HepG2 (cell line): ENCODE measurements around the gene ELP4. TPM values are rescaled to one million over a fixed set of nuclear protein-coding genes. Genes with fewer than 3 reads are reported as not detected.
A peak's percentile ranks its signal among the peaks of the same experiment; 100 is the strongest.

Source experiments
- ATAC-seq: fragments of 200-7000 bp; cut with Tn5 transposase; 3 replicates; pipeline ENCODE4 v1.9.1; 2020; ENCODE audit warnings: mild to moderate bottlenecking, moderate library complexity
- BruUV-seq: library from RNA; stranded (reverse); fragments of 400-500 nt; replicated peaks from 2 replicates; lab custom pipeline; 2021; lab: Mats Ljungman, UMichigan
- CTCF ChIA-PET: fragments of 300-600 bp; formaldehyde crosslinking; extraction: SDS; loops from one replicate; lab custom pipeline; 2021; ENCODE audit warnings: low total read pairs, inconsistent platforms, low intra/inter-chr PET ratio; lab: Yijun Ruan, JAX
- POLR2A ChIA-PET: fragments of 350-600 bp; sonication (Branson Sonifier 250); formaldehyde crosslinking; loops from one replicate; lab custom pipeline; 2020; ENCODE audit warnings: antibody characterized with exemption, inconsistent platforms; lab: Yijun Ruan, JAX
- DNase-seq: peaks from one replicate; pipeline ENCODE4 v3.0.0-alpha.2; 2015; ENCODE audit warnings: low spot score
- FAIRE-seq: peaks from 3 replicates; lab custom pipeline; 2011; peaks lifted over from hg19 to GRCh38; lab: Jason Lieb, UNC
- H2AFZ ChIP-seq: one replicate; pipeline ENCODE4 v1.6.1; 2011; ENCODE audit warnings: low read length, inconsistent platforms
- H3K27ac ChIP-seq: fragments of 300-600 bp; 3 replicates; pipeline ENCODE4 v1.8.0; 2011; ENCODE audit warnings: mixed run types, mild to moderate bottlenecking, mixed read lengths, low read length, inconsistent platforms; ENCODE audit not compliant: insufficient read depth; ENCODE audit errors: extremely low read length
- H3K27me3 ChIP-seq, 2 experiments: fragments of 200-600 bp in 1 of 2; 2 replicates in 1 of 2; 3 replicates in 1 of 2; pipeline versions ENCODE4 v1.6.0 to v1.8.0; 2011; ENCODE audit warnings: low read length in 2 of 2, mild to moderate bottlenecking in 2 of 2, moderate library complexity in 2 of 2, inconsistent platforms in 1 of 2; ENCODE audit not compliant: insufficient read depth in 2 of 2, control insufficient read depth in 1 of 2
- H3K36me3 ChIP-seq, 2 experiments: fragments of 200-600 bp in 1 of 2; replicated peaks in 1 of 2; 2 replicates in 1 of 2; 3 replicates in 1 of 2; pipeline versions ENCODE4 v1.5.1 to v1.8.0; 2011; ENCODE audit warnings: low read length in 2 of 2, inconsistent platforms in 1 of 2; ENCODE audit not compliant: insufficient read depth in 2 of 2, control insufficient read depth in 1 of 2
- H3K4me1 ChIP-seq: 2 replicates; pipeline ENCODE4 v1.5.1; 2012; ENCODE audit warnings: low read length, inconsistent platforms; ENCODE audit not compliant: insufficient read depth
- H3K4me2 ChIP-seq: 2 replicates; pipeline ENCODE4 v1.6.0; 2011; ENCODE audit warnings: low read depth, low read length, inconsistent platforms
- H3K4me3 ChIP-seq, 3 experiments: fragments of 200-600 bp in 1 of 3; sonication (generic), shearing (Covaris generic) in 1 of 3; replicated peaks in 1 of 3; 2 replicates each; pipeline ENCODE4 v1.5.1; 2011 to 2016; ENCODE audit warnings: low read length in 3 of 3, inconsistent platforms in 2 of 3, low read depth in 2 of 3, mild to moderate bottlenecking in 2 of 3, control low read depth in 1 of 3, mixed read lengths in 1 of 3; ENCODE audit not compliant: insufficient read depth in 1 of 3
- H3K79me2 ChIP-seq: one replicate; pipeline ENCODE4 v1.6.1; 2011; ENCODE audit warnings: low read length, inconsistent platforms; ENCODE audit not compliant: insufficient read depth
- H3K9ac ChIP-seq: 2 replicates; pipeline ENCODE4 v1.6.0; 2011; ENCODE audit warnings: mild to moderate bottlenecking, low read depth, low read length, inconsistent platforms; ENCODE audit not compliant: insufficient read depth
- H3K9me3 ChIP-seq: 2 replicates; pipeline ENCODE4 v1.5.1; 2012; ENCODE audit warnings: mild to moderate bottlenecking, low read length
- H4K20me1 ChIP-seq: 2 replicates; pipeline ENCODE4 v1.6.0; 2011; ENCODE audit warnings: inconsistent platforms, mild to moderate bottlenecking, low read length, moderate library complexity; ENCODE audit not compliant: insufficient read depth
- ATF7-NPFF ChIP-seq: sonication (generic); formaldehyde crosslinking; IDR thresholded peaks from 2 replicates; pipeline ENCODE4 v1.8.1; 2023; ENCODE audit warnings: mild to moderate bottlenecking, low read depth, missing genetic modification reagents, moderate library complexity
- CC2D1A ChIP-seq: sonication (generic); formaldehyde crosslinking; IDR thresholded peaks from 2 replicates; pipeline ENCODE4 v1.8.1; 2023; ENCODE audit warnings: mild to moderate bottlenecking, missing genetic modification reagents
- CREB1 ChIP-seq, 2 experiments: fragments of 450-650 bp in 1 of 2; IDR thresholded peaks; 2 replicates each; pipeline ENCODE4 v1.6.1; 2016 to 2017; ENCODE audit warnings: control low read depth in 1 of 2, mild to moderate bottlenecking in 1 of 2, missing compliant biosample characterization in 1 of 2, missing genetic modification characterization in 1 of 2
- FIP1L1 ChIP-seq: fragments of 200-400 bp; formaldehyde crosslinking; IDR thresholded peaks from 2 replicates; pipeline ENCODE4 v1.6.1; 2018; ENCODE audit warnings: low read depth, mild to moderate bottlenecking, low read length, moderate library complexity, borderline replicate concordance; ENCODE audit not compliant: insufficient read depth
- FOXP4 ChIP-seq: sonication (generic); formaldehyde crosslinking; IDR thresholded peaks from 2 replicates; pipeline ENCODE4 v1.4.0; 2020; ENCODE audit warnings: missing genetic modification reagents
- RAD21 ChIP-seq: fragments of 450-650 bp; formaldehyde crosslinking; IDR thresholded peaks from 2 replicates; pipeline ENCODE4 v1.5.0; 2020; ENCODE audit warnings: mild to moderate bottlenecking
- TMF1 ChIP-seq: sonication (generic); formaldehyde crosslinking; IDR thresholded peaks from 2 replicates; pipeline ENCODE4 v1.8.1; 2022; ENCODE audit warnings: low read depth, missing genetic modification reagents
- ZNF383 ChIP-seq: sonication (generic); formaldehyde crosslinking; IDR thresholded peaks from 2 replicates; pipeline ENCODE4 v1.4.0; 2020; ENCODE audit warnings: missing genetic modification reagents, mild to moderate bottlenecking, borderline replicate concordance
- ZNF567 ChIP-seq: sonication (generic); formaldehyde crosslinking; IDR thresholded peaks from 2 replicates; pipeline ENCODE4 v1.8.1; 2023; ENCODE audit warnings: mild to moderate bottlenecking, missing genetic modification reagents, borderline replicate concordance
- ZNF660 ChIP-seq: sonication (generic); formaldehyde crosslinking; IDR thresholded peaks from 2 replicates; pipeline ENCODE4 v1.5.1; 2020; ENCODE audit warnings: mild to moderate bottlenecking, low read depth, missing genetic modification reagents, borderline replicate concordance
- WGBS: methylation state at CpG from one replicate; pipeline ENCODE4 v1.1.6; 2017; ENCODE audit warnings: low lambda C conversion rate; 5-methylcytosine and 5-hydroxymethylcytosine counted together
- in situ Hi-C: cut with HindIII; loops from 2 replicates; pipeline ENCODE4 v1.10.0; 2017; ENCODE audit warnings: low pct_unique_long_range_greater_than_20kb; ENCODE audit not compliant: extremely low pct_ligation_motif_present
- intact Hi-C: fragments of 100-400 bp; cut with micrococcal nuclease; formaldehyde crosslinking; loops from one replicate; pipeline ENCODE4 v1.10.0; 2022; ENCODE audit not compliant: unreplicated experiment
- polyA plus RNA-seq, 8 experiments: library from polyadenylated mRNA; depleted of rRNA in 3 of 8; stranded (reverse) in 7 of 8; unstranded in 1 of 8; fragments of >200 nt; fragmentation: Illumina TruSeq in 4 of 8; extraction: Trizol in 4 of 8; gene quantifications; 2 replicates each; pipeline versions ENCODE4 v1.2.1 to v1.2.3, GENCODE V29; 2011 to 2016; ENCODE audit warnings: low read depth in 4 of 8, missing spikeins in 1 of 8, mixed read lengths in 1 of 8; ENCODE audit not compliant: insufficient read depth in 1 of 8
- total RNA-seq, 5 experiments: library from RNA; depleted of rRNA; stranded (reverse); fragments of >200 nt; fragmentation: Illumina TruSeq; extraction: Trizol; gene quantifications; 2 replicates each; pipeline ENCODE4 v1.2.3, GENCODE V29; 2016; ENCODE audit warnings: low read depth in 1 of 5
- TF ChIP-seq, protein P1 (sequence below): sonication (generic); formaldehyde crosslinking; IDR thresholded peaks from 2 replicates; pipeline ENCODE4 v1.4.0; 2020; ENCODE audit warnings: mild to moderate bottlenecking, missing genetic modification reagents

The ELP4 gene
- total and polyA plus RNA-seq, 2 of the 13 experiments (the other 11 are each of a cell fraction or from before 2014, with no cell fraction given), result 12.8 to 19.1 TPM

GRCh38 chr11:31817621-31818424 is 308.3 kb downstream of the ELP4 start:
- peaks cover 34% of the 10 kb centered on the region for H3K4me1 ChIP-seq
- ATAC-seq (no peak), FAIRE-seq (no peak), DNase-seq (no peak)
- H2AFZ ChIP-seq, result no peak overlapping the region
- peaks cover 22 to 89% of the 10 kb centered on the region in 2 experiments for H3K27me3 ChIP-seq
- no TSS peak for BruUV-seq
- no peaks in the 10 kb centered on the region for H3K79me2 ChIP-seq
- H3K36me3 ChIP-seq, result no peaks in the 10 kb centered on the region
- in situ Hi-C loops (no loop called here), intact Hi-C loops (loop anchor here (10.0 kb wide), 1 partner anchor 313 kb away; the partner anchor contains the start of genes ELP4 and IMMP1L)
- no peaks in the 10 kb centered on the region for H3K9me3 ChIP-seq
- H4K20me1 ChIP-seq, result peaks cover 4% of the 10 kb centered on the region; the same call in 1 of the 2 replicates
- ChIA-PET POLR2A (no interaction called here), CTCF (no interaction called here)
- WGBS, result 37% methylated on average over 34 of the region's 58 CpGs
- no peak overlapping the region for H3K9ac ChIP-seq
- no peak overlapping the region for H3K27ac ChIP-seq
- TF ChIP-seq ATF7-NPFF (no peak), CREB1 (IDR thresholded peaks at IDR 0.05) (peak; percentile 88), CREB1 (CRISPR knock-in tag; IDR thresholded peaks at IDR 0.05) (no peak)
- no peak overlapping the region for H3K4me2 ChIP-seq
- no peak overlapping the region for H3K4me3 ChIP-seq

DNA sequence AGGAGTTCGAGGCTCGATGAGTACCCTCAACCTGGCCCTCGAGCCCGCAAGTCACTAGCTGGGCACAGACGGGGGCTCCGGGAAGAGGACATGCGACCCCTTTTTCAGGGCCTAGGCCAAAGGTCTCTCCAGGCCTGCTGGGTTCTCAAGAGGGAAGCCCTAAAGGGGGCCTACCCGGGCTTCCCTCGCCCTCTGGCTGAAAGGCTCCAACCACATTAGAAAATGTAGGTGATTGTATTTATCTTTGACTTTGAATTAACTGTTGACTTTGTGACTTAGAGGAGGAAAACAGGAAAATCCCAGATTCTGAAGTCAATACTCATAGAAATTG is 308.8 kb downstream of the ELP4 start:
- intact Hi-C loops, result loop anchor here (10.0 kb wide), 1 partner anchor 314 kb away; the partner anchor contains the start of genes ELP4 and IMMP1L
- peaks cover 4% of the 10 kb centered on the region; the same call in 1 of the 2 replicates for H4K20me1 ChIP-seq
- in situ Hi-C loops, result no loop called here
- H3K4me3 ChIP-seq, result no peak overlapping the region
- no CpG with 5 or more reads among the region's 9 CpGs for WGBS
- H3K79me2 ChIP-seq, result no peaks in the 10 kb centered on the region
- H2AFZ ChIP-seq, result no peak overlapping the region
- FAIRE-seq (no peak), DNase-seq (no peak), ATAC-seq (no peak)
- H3K4me2 ChIP-seq, result no peak overlapping the region
- H3K36me3 ChIP-seq, result no peaks in the 10 kb centered on the region
- ChIA-PET POLR2A (no interaction called here), CTCF (no interaction called here)
- no peak overlapping the region for H3K27ac ChIP-seq
- BruUV-seq, result no TSS peak
- no peaks in the 10 kb centered on the region for H3K9me3 ChIP-seq
- peaks cover 32% of the 10 kb centered on the region for H3K4me1 ChIP-seq
- peaks cover 21 to 90% of the 10 kb centered on the region in 2 experiments for H3K27me3 ChIP-seq
- H3K9ac ChIP-seq, result no peak overlapping the region
- TF ChIP-seq RAD21 (CRISPR knock-in tag) (no peak), ZNF567 (CRISPR knock-in tag) (no peak), FOXP4 (CRISPR knock-in tag) (no peak), FIP1L1 (no peak), CC2D1A (CRISPR knock-in tag) (no peak), TMF1 (CRISPR knock-in tag) (no peak), ZNF383 (no peak), ZNF660 (CRISPR knock-in tag) (no peak)
- TF ChIP-seq, protein P1, sequence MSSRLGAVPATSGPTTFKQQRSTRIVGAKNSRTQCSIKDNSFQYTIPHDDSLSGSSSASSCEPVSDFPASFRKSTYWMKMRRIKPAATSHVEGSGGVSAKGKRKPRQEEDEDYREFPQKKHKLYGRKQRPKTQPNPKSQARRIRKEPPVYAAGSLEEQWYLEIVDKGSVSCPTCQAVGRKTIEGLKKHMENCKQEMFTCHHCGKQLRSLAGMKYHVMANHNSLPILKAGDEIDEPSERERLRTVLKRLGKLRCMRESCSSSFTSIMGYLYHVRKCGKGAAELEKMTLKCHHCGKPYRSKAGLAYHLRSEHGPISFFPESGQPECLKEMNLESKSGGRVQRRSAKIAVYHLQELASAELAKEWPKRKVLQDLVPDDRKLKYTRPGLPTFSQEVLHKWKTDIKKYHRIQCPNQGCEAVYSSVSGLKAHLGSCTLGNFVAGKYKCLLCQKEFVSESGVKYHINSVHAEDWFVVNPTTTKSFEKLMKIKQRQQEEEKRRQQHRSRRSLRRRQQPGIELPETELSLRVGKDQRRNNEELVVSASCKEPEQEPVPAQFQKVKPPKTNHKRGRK (CRISPR knock-in tag), result no peak
